NCI-H1048 (cell line): ENCODE measurements around the gene KCNE4.

ENCODE experiments used
- DNase-seq: peaks from one replicate; lab custom pipeline; 2025; lab: John Stamatoyannopoulos, UW

The KCNE4 gene

GRCh38 chr2:223051693-223052289, at the start of gene KCNE4:
Gene KCNE4 (plus strand): TSS chr2:223052190. CDS start chr2:223052831, 641 bp downstream.
- DNase-seq = no peak

- no peak for DNase-seq
Observed at GRCh38 chr2:223003191-223003590, 48.8 kb upstream of the KCNE4 start.

- DNase-seq = no peak
Observed at GRCh38 chr2:223005496-223005895, 46.5 kb upstream of the KCNE4 start.

GRCh38 chr2:223007531-223007930, 44.5 kb upstream of the KCNE4 start:
- no peak for DNase-seq

GRCh38 chr2:223008162-223008561, 43.8 kb upstream of the KCNE4 start:
- no peak for DNase-seq

- DNase-seq = no peak
Observed at GRCh38 chr2:223008956-223009355, 43.0 kb upstream of the KCNE4 start.

- no peak for DNase-seq
Observed at GRCh38 chr2:223010641-223011040, 41.3 kb upstream of the KCNE4 start.

GRCh38 chr2:223012291-223012690, 39.7 kb upstream of the KCNE4 start:
- DNase-seq = no peak

GRCh38 chr2:223019390-223019930, 32.5 kb upstream of the KCNE4 start:
- no peak for DNase-seq

GRCh38 chr2:223019987-223020717, 31.8 kb upstream of the KCNE4 start:
- no peak for DNase-seq

- no peak for DNase-seq
Observed at GRCh38 chr2:223020971-223021675, 30.9 kb upstream of the KCNE4 start.

GRCh38 chr2:223026357-223027110, 25.5 kb upstream of the KCNE4 start:
- DNase-seq = no peak

- no peak for DNase-seq
Observed at GRCh38 chr2:223027442-223027841, 24.5 kb upstream of the KCNE4 start.

- DNase-seq = no peak
Observed at GRCh38 chr2:223029287-223029686, 22.7 kb upstream of the KCNE4 start.

GRCh38 chr2:223032187-223033142, 19.5 kb upstream of the KCNE4 start:
- DNase-seq = no peak

GRCh38 chr2:223034221-223034975, 17.6 kb upstream of the KCNE4 start:
- DNase-seq = no peak

- DNase-seq = no peak
Observed at GRCh38 chr2:223036790-223037444, 15.1 kb upstream of the KCNE4 start.

GRCh38 chr2:223037445-223037800, 14.6 kb upstream of the KCNE4 start:
- no peak for DNase-seq

GRCh38 chr2:223039618-223040017, 12.4 kb upstream of the KCNE4 start:
- DNase-seq = no peak

GRCh38 chr2:223040527-223040926, 11.5 kb upstream of the KCNE4 start:
- DNase-seq = no peak
